Glomerular endothelial cell (primary cell): ENCODE data around the gene WDTC1. TPM values are rescaled to one million over a fixed set of nuclear protein-coding genes. Genes with fewer than 3 reads are reported as not detected.
A peak's percentile ranks its signal among the peaks of the same experiment; 100 is the strongest.
"Not testable (repeated sequence)": the region's sequence is repeated elsewhere in the genome, so short reads cannot be mapped to it uniquely, and the experiment has no call there.

Source experiments
- DNase-seq: peaks from one replicate; pipeline ENCODE4 v3.0.0-alpha.2; 2011; ENCODE audit warnings: low read depth, low spot score; ENCODE audit errors: extremely low read depth
- total RNA-seq: library from RNA; depleted of rRNA; stranded (reverse); fragments of >200 nt; gene quantifications from 2 replicates; pipeline ENCODE4 v1.2.3, GENCODE V29; 2015

WDTC1 gene
- total RNA-seq, 1 donor from 2014 or later, result 43.3 TPM

DNA sequence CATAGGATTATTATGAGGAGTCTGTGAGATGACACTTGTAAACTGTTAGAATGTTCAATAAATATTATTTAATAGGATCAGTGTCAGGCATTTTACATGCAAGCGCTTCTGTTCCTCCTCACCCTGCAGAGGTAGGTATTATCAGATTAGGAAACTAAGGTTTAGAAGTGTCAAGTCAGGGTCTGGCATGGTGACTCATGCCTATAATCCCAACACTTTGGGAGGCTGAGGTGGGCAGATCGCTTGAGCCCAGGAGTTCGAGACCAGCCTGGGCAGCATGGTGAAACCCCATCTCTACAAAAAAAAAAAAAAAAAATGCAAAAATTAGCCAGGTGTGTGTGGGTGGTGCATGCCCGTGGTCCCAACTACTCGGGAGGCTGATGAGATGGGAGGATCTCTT lies 9.2 kb downstream of the WDTC1 start:
- DNase-seq, result not testable (repeated sequence)

GRCh38 chr1:27246194-27246593 lies 11.8 kb downstream of the WDTC1 start:
- DNase-seq, result no peak

DNA sequence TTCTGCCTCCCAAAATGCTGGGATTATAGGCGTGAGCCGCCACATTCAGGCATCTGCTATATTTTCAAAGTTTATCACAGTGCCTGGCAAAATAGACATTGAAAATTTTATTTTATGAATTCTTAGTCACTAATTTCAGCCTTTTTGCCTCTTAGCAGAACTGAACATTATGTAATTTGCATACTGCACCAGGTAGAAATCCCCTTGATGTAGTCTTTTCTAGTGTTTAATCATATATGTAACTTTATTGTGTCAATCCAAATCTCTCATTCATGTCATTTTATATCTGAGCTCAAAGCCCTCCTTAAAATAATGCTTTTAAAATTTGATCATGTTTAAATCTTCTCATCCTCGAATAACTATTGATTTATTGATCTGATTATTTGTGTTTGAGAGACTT lies 19.2 kb downstream of the WDTC1 start:
- DNase-seq, result no peak

DNA sequence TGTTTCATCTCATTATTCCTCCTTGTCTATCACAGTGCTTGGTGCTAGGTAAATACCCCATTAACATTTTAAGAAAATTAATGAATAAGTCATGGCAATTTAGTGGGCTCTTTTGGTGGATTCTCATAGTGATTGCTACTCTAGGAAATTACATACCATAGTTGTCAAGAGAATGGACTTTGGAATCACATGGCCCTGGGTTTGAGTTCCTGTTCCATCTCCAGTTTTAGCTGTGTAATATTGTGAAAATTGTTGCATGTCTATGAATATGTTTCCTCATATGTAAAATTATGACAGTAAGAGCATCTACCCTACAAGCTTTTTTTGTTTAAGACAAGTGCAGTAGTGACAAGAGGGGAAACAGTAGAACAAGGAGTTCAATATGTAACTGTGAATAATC lies 20.7 kb downstream of the WDTC1 start:
- DNase-seq, result no peak

GRCh38 chr1:27257155-27257554 lies 22.7 kb downstream of the WDTC1 start:
- no peak for DNase-seq

- no peak for DNase-seq
These were observed 24.2 kb downstream of the WDTC1 start for GRCh38 chr1:27258598-27258997.

GRCh38 chr1:27267153-27267552 lies 32.7 kb downstream of the WDTC1 start:
- DNase-seq, result no peak

GRCh38 chr1:27269276-27269675 lies 34.8 kb downstream of the WDTC1 start:
- DNase-seq, result no peak

DNA sequence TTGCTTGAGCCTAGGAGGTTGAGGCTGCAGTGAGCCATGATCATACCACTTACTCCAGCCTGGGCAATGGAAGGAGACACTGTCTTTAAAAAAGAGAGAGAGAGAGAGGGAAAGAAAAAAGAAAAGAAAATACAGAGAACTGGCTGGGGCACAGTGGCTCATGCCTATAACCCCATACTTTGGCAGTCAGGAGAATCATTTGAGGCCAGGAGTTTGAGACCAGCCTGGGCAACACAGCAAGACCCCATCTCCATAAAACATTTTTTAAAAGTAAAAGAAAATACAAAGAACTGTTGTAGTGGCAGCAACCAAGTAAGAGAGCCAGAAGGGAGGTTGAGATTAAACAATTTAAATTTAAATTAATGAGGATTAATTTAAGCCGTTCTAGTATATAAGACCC lies 39.8 kb downstream of the WDTC1 start:
- no peak for DNase-seq

- DNase-seq, result no peak
These were observed 41.3 kb downstream of the WDTC1 start for GRCh38 chr1:27275696-27276095.

DNA sequence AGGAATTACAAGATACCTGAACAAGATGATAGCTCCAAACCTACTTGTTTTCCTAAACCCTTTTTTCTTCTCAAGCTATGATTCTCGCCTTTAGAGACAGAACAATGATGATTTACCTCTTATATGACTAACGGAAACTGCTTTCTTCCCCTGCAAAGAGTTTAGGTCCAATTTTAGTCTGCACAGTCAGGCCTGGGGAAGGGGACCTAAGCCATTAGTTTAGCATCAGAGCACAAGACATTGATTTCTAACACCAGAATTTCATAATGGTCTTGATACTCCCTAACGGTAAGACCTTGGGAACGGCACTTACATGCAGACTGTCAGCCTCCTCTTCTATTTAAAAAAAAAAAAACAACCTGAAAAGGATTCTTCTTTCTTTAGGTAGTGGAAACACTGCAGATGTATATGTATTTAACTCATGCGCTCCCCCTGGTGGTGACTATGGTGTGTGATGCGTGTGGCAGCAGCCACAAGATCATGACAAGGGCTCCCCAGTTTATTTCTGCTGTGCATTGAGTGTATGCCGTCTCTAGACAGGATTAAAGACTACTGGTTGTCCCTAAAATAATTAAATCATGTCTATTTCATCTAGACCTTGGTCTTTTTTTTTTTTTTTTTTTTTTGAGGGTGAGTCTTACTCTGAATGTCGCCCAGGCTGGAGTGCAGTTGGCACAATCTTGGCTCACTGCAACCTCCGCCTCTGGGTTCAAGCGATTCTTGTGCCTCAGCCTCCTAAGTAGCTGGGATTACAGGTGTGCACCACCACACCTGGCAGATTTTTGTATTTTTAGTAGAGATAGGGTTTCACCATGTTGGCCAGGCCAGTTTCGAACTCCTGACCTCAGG lies 50.2 kb downstream of the WDTC1 start:
- DNase-seq, result peak; percentile 39

DNA sequence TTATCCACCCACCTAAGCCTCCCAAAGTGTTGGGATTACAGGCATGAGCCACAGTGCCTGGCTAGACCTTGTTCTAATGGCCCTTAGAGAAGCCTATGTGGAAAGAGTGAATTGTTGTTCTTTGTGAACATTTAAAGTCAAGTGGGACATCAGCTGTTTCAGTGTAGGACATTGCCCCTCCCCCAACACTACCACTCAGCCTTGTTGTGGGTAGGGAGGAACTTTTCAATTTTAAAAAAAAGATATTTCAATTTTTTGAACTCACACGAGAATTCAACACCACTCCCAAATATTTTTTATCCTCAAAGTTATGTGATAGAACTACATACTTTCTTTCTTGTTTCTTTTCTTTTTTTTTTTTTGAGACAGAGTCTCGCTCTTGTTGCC lies 50.8 kb downstream of the WDTC1 start:
- DNase-seq, result no peak

DNA sequence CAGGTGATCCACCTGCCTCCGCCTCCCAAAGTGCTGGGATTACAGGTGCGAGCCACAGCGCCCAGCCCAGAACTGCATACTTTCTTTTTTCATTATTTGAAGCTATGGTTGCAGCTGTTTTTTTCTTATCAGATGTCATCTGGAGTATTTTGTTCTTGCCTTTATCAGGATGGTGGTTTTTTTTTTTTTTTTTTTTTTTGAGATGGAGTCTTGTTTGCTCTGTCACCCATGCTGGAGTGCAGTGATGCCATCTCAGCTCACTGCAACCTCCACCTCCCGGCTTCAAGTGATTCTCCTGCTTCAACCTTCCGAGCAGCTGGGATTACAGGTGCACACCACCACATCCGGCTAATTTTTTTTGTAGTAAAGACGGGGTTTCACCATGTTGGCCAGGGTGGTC lies 51.4 kb downstream of the WDTC1 start:
- not testable (repeated sequence) for DNase-seq

DNA sequence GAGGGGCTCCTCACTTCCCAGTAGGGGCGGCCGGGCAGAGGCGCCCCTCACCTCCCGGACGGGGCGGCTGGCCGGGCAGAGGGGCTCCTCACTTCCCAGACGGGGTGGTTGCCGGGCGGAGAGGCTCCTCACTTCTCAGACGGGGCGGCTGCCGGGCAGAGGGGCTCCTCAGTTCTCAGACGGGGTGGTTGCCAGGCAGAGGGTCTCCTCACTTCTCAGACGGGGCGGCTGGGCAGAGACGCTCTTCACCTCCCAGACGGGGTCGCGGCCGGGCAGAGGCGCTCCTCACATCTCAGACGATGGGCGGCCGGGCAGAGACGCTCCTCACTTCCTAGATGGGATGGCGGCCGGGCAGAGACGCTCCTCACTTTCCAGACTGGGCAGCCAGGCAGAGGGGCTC lies 54.7 kb downstream of the WDTC1 start:
- DNase-seq, result not testable (repeated sequence)

DNA sequence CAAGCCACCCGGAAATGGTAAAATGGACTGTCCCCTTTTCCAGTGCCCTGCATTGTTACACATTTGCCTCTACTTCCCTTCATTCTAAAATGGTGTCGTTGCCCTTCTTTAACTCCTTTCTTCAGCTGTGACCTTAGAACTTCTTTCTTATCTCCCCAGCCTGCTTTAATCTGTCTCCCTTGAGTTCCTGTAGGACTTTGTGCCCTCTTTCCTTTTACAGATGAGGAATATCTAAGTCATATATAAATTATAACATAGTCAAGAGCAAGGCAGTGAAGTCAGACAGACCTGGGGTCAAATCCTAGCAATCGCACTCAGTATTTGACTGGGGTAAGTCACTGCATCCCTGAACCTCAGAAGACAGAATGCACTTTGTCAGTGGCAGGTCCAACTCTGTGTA lies 56.1 kb downstream of the WDTC1 start:
- no peak for DNase-seq

GRCh38 chr1:27292106-27292505 lies 57.7 kb downstream of the WDTC1 start:
- no peak for DNase-seq

GRCh38 chr1:27293915-27294314 lies 59.5 kb downstream of the WDTC1 start:
- DNase-seq, result no peak

- no peak for DNase-seq
These were observed 62.4 kb downstream of the WDTC1 start for GRCh38 chr1:27296773-27297291.

DNA sequence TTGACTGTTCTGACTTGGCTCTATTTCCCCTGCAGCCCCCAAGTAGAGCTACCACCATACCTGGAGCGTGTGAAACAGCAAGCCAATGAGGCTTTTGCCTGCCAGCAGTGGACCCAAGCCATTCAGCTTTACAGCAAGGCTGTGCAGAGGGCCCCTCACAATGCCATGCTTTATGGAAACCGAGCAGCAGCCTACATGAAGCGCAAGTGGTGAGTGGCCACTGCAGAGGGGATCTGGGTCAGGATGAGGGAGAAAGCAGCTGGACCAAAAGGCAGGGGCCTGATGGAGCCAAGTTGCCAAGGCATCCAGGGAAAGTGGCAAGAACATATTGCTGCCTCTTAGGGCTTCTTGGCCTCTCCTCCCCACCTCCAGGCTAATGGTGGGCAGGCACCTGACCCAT lies 63.5 kb downstream of the WDTC1 start:
- no peak for DNase-seq

DNA sequence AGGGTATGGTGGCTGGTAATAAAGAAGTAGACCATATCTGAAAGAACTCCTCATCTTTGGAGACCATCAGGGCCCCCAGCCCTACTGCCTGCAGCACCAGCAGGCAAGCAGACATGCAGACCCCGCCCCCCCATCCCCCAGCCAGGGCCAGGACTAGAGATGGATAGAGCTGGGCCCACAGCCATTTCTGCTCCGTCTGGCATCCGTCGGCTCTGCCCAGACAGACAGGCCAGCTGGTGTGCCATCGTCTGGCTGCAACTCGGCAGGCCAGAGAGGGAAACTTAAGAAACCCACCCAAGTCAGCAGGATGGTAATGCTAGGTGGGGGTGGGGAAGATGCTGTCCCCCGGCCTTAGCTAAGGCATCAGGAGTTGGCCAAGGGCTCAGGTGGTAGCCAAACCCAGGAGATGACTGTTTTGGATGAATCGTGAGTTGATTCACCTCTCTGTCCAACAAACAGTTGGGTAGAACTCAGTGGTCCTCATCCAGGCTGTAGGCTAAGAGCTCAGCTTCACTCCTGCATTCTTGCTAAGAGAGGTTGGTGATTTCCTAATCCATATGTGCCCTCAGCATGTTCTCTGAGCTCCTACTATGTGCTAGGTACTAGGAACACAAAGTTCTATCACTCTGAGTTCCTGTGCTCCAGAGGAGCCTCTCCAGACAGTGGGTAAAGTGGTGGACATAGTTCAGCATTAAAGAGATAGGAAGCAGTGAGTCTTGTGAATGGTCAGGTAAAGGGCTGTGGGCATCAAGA lies 64.4 kb downstream of the WDTC1 start:
- no peak for DNase-seq

DNA sequence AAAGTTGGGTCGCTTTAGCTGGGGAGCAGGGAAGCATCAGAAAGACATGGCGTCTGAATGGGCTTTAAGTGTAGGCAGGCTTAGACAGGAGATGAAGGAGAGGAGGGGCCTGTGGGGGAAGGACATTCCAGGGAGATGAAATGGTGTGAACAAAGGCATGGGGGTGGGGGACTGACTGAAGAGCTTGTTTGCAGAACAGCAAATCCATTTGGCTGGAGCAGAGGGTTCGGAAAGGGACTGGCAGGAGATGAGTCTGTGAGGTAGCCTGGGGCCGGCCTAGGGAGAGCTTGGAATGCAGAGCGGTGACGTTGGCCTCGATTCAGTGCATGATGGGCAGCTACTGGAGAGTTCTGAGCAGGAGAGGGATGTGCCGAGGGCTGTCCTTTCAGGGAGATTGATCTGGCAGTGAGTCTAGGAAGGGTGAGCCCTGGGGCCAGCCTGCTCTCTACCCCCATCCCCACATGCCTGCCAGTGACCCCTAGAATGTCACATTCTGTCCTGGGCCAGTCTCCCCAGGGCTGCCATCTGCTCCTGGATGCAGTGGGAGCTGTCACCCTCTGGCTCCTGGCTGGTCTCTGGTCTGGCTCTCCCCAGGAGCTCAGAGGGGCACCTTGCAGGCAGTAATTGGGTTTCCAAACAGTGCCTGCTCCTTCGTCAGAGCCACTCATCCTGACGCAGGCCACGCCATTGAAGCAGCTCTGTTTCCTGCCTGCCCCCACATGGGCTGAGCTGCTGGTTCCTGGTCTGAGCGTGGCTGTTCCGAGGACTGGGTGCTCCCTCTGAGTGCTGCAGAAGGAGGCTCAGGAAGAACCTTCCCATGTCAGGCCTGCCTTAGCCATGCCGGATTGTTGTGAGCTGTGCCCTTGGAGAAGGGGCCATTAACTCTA lies 65.2 kb downstream of the WDTC1 start:
- DNase-seq, result no peak
